Measurements from ENCODE around the gene ENTPD2. TPM values are rescaled to one million over a fixed set of nuclear protein-coding genes. Genes with fewer than 3 reads are reported as not detected.

The ENTPD2 gene
- total RNA-seq: 5.2 TPM

DNA sequence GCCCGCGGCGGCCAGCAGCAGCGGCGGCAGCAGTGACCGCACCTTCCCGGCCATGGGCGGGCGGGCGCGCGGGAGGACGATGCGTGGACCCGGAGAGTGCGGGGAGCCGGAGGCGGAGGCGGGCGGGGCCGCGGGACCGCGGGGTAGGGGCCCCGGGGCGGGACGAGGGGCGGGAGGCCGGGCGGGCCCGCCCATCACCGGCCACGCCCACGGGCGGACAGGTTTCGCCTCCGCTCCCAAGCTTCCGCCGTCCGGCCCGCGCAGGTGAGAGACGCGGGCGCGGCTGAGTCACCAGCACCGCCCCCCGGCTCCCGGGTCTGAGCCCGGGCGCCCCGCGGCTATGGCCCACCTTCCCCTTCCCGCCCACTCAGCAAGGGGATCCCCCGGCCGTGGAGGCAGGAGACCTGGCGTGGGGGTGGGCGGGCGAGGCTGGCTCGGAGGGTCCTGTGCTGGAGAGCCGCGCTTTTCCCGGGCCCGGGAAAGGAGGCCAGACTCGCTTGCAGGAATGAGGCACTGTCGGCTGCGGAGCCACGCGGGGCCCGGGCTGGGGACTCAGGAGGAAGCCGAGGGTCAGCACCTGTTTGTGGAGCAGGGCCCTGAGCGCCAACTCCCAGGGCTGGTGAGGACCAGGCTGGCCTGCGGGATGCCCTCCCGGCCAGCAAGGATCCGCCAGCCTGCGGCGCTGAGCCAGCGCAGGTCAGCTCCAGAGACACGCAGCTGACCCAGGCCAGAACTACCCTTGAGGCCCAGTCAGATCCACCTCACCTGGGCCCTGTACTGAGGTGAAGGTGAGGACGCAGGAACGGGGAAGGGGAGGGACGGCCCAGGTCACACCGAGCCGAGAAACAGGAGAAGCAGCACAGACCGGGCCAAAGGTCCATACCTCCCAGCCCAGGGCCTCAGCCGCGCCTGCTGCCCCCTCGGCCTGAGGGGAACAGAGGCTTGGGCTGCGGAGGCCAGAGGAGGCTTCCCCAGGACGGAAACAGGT, at the start of gene ENTPD2:
TSS of gene ENTPD2 (minus strand) at position 118 of the 988 bp plus-strand sequence. CDS start at position 54, 64 bp downstream.
- H3K36me3 ChIP-seq (ENCODE audit: control insufficient read depth in 3 of 3, insufficient read depth in 3 of 3, low read length in 3 of 3): no peaks in the 10 kb centered on the region
- H3K4me1 ChIP-seq (ENCODE audit: control insufficient read depth in 3 of 3, insufficient read depth in 3 of 3, low read length in 3 of 3): peaks cover 22 to 32% (median 22%) of the 10 kb centered on the region in 3 donors
- H3K9me3 ChIP-seq (ENCODE audit: control insufficient read depth in 3 of 3, low read length in 3 of 3): no peaks in the 10 kb centered on the region
- H3K9ac ChIP-seq (ENCODE audit: low read depth in 1 of 3, low read length in 3 of 3): peak within 1 kb of the TSS in 1 of 3 donors; percentile 33
- no peak within 1 kb of the TSS for H3K4me3 ChIP-seq (ENCODE audit: low read length in 3 of 3)
- peak within 1 kb of the TSS; percentile 25 for H3K27ac ChIP-seq (ENCODE audit: low read depth, low read length)
- peaks cover 52 to 64% (median 63%) of the 10 kb centered on the region in 3 donors for H3K27me3 ChIP-seq (ENCODE audit: control insufficient read depth in 3 of 3, insufficient read depth in 3 of 3, low read length in 3 of 3)

DNA sequence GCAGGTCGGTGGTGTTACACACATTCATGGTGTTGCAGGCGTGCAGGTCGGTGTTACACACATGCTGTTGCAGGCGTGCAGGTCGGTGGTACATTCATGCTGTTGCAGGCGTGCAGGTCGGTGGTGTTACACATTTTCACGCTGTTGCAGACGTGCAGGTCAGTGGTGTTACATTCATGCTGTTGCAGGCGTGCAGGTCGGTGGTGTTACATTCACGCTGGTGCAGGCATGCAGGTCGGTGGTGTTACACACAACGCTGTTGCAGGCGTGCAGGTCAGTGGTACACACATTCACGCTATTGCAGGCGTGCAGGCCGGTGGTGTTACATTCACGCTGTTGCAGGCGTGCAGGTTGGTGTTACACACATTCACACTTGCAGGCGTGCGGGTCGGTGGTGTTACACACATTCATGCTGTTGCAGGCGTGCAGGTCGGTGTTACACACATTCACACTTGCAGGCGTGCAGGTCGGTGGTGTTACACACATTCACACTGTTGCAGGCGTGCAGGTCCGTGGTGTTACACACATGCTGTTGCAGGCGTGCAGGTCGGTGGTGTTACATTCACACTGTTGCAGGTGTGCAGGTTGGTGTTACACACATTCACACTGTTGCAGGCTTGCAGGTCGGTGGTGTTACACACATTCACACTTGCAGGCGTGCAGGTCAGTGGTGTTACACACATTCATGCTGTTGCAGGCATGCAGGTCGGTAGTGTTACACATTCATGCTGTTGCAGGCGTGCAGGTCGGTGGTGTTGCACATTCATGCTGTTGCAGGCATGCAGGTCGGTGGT, 49.5 kb upstream of the ENTPD2 start:
- Histone ChIP-seq H3K9ac (ENCODE audit: low read depth in 1 of 3, low read length in 3 of 3) (no peak overlapping the region), H3K4me3 (ENCODE audit: low read length in 3 of 3) (no peak overlapping the region), H3K27me3 (ENCODE audit: control insufficient read depth in 3 of 3, insufficient read depth in 3 of 3, low read length in 3 of 3) (no peaks in the 10 kb centered on the region), H3K4me1 (ENCODE audit: control insufficient read depth in 3 of 3, insufficient read depth in 3 of 3, low read length in 3 of 3) (no peaks in the 10 kb centered on the region), H3K27ac (ENCODE audit: low read depth, low read length) (no peak overlapping the region), H3K36me3 (ENCODE audit: control insufficient read depth in 3 of 3, insufficient read depth in 3 of 3, low read length in 3 of 3) (peaks cover 76 to 87% (median 80%) of the 10 kb centered on the region in 3 donors), H3K9me3 (ENCODE audit: control insufficient read depth in 3 of 3, low read length in 3 of 3) (no peaks in the 10 kb centered on the region)

DNA sequence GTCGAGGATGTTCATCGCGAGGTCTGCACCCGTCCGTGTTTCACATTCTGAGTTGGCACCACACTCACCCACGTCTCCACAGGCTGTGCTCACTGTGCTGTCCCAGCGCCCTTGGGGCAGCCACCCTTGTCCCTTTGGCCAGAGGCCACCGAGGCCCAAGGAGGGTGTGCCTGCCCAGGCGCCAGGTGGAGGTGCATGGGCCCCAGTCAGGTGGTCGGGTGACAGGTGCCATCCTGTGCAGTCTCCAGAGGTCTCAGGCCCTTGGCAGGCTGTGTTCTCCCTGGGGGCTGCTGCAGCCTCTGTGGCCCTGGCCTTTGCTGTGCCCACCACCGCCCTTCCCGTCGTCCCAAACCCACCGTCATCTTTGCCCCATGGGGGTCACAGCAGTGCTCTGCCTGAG, 45.4 kb upstream of the ENTPD2 start:
- Histone ChIP-seq H3K9ac (ENCODE audit: low read depth in 1 of 3, low read length in 3 of 3) (no peak overlapping the region), H3K36me3 (ENCODE audit: control insufficient read depth in 3 of 3, insufficient read depth in 3 of 3, low read length in 3 of 3) (peaks cover 69 to 79% (median 75%) of the 10 kb centered on the region in 3 donors), H3K4me3 (ENCODE audit: low read length in 3 of 3) (no peak overlapping the region), H3K4me1 (ENCODE audit: control insufficient read depth in 3 of 3, insufficient read depth in 3 of 3, low read length in 3 of 3) (no peaks in the 10 kb centered on the region), H3K27ac (ENCODE audit: low read depth, low read length) (no peak overlapping the region), H3K9me3 (ENCODE audit: control insufficient read depth in 3 of 3, low read length in 3 of 3) (no peaks in the 10 kb centered on the region), H3K27me3 (ENCODE audit: control insufficient read depth in 3 of 3, insufficient read depth in 3 of 3, low read length in 3 of 3) (no peaks in the 10 kb centered on the region)

DNA sequence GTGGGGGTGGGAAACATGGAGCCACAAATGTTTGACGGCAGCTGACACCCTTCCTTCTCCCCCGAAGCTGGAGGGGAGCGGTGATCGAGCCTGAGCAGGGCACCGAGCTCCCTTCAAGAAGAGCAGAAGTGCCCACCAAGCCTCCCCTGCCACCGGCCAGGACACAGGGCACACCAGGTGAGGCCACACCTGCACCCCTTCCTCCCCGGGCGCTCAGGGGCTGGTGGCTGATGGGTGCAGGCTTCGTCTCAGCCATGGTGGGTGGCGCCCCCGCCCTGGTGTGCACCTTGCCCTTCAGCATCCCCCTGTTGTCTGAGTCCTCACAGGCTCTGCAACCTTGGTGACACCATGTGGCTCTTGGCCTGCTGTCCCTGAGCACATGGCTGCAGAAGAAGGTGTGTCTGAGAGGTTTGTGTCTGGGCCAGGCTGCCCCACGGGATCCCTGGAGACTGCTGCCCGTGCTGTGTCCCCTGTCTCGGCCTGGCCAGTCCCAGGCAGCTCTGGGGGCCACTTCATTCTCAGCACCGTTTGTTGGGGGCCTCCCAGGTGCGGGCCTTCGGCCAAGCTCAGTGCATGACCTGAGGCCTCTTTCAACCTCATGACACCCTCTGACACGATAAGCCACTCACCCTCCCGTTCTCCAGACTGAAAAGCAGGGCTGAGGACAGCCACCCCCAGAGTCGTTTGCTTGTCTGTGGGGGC, 44.1 kb upstream of the ENTPD2 start:
- Histone ChIP-seq H3K36me3 (ENCODE audit: control insufficient read depth in 3 of 3, insufficient read depth in 3 of 3, low read length in 3 of 3) (peaks cover 58 to 66% (median 64%) of the 10 kb centered on the region in 3 donors), H3K4me1 (ENCODE audit: control insufficient read depth in 3 of 3, insufficient read depth in 3 of 3, low read length in 3 of 3) (no peaks in the 10 kb centered on the region), H3K27me3 (ENCODE audit: control insufficient read depth in 3 of 3, insufficient read depth in 3 of 3, low read length in 3 of 3) (no peaks in the 10 kb centered on the region)

GRCh38 chr9:137096785-137097546, 43.1 kb upstream of the ENTPD2 start:
- Histone ChIP-seq H3K36me3 (ENCODE audit: control insufficient read depth in 3 of 3, insufficient read depth in 3 of 3, low read length in 3 of 3) (peaks cover 48 to 64% (median 60%) of the 10 kb centered on the region in 3 donors), H3K27ac (ENCODE audit: low read depth, low read length) (no peak overlapping the region), H3K4me3 (ENCODE audit: low read length in 3 of 3) (no peak overlapping the region), H3K9me3 (ENCODE audit: control insufficient read depth in 3 of 3, low read length in 3 of 3) (no peaks in the 10 kb centered on the region), H3K27me3 (ENCODE audit: control insufficient read depth in 3 of 3, insufficient read depth in 3 of 3, low read length in 3 of 3) (no peaks in the 10 kb centered on the region), H3K4me1 (ENCODE audit: control insufficient read depth in 3 of 3, insufficient read depth in 3 of 3, low read length in 3 of 3) (no peaks in the 10 kb centered on the region), H3K9ac (ENCODE audit: low read depth in 1 of 3, low read length in 3 of 3) (no peak overlapping the region)

More for the DNA sequence above, 44.1 kb upstream of the ENTPD2 start:
- Histone ChIP-seq H3K9me3 (ENCODE audit: control insufficient read depth in 3 of 3, low read length in 3 of 3) (no peaks in the 10 kb centered on the region), H3K27ac (ENCODE audit: low read depth, low read length) (no peak overlapping the region), H3K4me3 (ENCODE audit: low read length in 3 of 3) (no peak overlapping the region), H3K9ac (ENCODE audit: low read depth in 1 of 3, low read length in 3 of 3) (no peak overlapping the region)

DNA sequence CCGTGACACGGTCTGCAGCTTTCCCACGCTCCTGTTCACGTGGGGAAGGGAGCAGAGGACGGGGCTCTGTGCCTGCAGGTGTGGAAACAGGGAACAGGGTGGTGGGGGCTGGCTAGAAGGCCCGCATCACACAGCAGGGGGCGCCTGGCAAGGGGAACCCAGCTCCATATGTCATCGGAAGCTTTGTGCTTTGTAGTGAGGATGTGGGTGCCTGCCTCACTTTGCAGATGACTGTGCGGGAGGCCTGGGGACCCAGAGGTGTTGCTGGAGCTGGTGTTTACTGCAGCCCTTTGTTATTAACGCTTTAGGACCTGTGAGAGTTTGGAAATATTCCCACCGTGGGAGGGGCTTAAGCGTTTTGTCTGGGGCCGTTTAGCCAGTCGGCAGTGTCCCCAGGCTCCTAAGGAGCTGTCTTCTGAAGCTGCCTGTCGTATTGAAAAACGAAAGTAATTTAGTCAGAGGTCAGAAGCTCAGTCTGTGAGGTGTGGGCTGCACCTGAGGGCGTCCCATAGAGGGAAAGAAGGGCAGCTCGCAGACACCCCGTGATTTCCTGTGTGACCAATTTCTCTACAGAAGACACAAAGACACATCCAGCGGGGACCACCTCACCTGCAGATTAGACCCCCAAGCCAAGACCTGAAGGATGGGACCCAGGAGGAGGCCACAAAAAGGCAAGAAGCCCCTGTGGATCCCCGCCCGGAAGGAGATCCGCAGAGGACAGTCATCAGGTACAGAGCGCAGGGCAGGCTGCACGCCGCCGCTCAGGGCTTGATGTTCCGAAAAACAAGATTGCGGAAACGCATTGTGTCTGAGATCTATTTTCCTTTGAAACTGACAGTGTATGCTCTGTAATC, 42.0 kb upstream of the ENTPD2 start:
- Histone ChIP-seq H3K27me3 (ENCODE audit: control insufficient read depth in 3 of 3, insufficient read depth in 3 of 3, low read length in 3 of 3) (no peaks in the 10 kb centered on the region), H3K4me1 (ENCODE audit: control insufficient read depth in 3 of 3, insufficient read depth in 3 of 3, low read length in 3 of 3) (no peaks in the 10 kb centered on the region), H3K36me3 (ENCODE audit: control insufficient read depth in 3 of 3, insufficient read depth in 3 of 3, low read length in 3 of 3) (peaks cover 41 to 59% (median 56%) of the 10 kb centered on the region in 3 donors), H3K9me3 (ENCODE audit: control insufficient read depth in 3 of 3, low read length in 3 of 3) (no peaks in the 10 kb centered on the region), H3K27ac (ENCODE audit: low read depth, low read length) (no peak overlapping the region), H3K9ac (ENCODE audit: low read depth in 1 of 3, low read length in 3 of 3) (no peak overlapping the region), H3K4me3 (ENCODE audit: low read length in 3 of 3) (no peak overlapping the region)

DNA sequence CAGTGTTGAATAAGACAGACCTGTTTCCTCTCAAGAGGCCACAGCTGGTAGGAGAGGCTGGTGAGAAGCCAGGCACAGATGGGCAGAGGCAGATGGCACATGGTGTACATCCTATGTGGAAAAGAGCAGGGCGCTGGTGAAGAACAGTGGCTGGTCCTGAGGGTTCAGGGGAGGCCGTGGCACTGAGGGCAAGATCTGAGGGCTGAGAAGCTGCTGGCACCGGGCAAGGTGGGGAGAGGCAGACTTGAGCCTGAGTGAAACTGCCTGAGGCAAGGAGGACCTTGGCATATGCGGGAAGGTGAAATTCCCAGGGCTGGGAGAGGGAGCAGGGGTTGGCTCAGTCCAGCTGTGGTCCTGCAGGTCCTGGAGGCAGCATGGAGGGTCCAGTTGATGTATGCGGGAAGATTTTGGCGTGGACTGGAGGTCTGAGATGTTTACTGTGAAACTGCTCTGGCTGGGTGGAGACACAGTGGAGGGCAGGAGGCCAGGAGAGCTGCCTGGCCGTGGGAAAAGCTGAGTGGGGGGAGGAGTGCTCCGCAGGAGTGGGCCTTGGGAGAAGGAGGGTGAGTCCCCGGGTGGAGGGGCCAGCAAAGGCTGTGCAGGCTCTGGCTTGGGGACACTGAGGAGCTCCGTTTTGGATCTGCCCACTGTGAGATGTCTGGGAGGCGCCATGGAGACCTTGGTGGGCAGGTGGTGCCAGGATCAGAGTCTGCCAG, 35.5 kb upstream of the ENTPD2 start:
- H3K4me3 ChIP-seq (ENCODE audit: low read length in 3 of 3): no peak overlapping the region
- H3K36me3 ChIP-seq (ENCODE audit: control insufficient read depth in 3 of 3, insufficient read depth in 3 of 3, low read length in 3 of 3): peaks cover 17 to 37% (median 23%) of the 10 kb centered on the region in 3 donors
- H3K27ac ChIP-seq (ENCODE audit: low read depth, low read length): no peak overlapping the region
- no peak overlapping the region for H3K9ac ChIP-seq (ENCODE audit: low read depth in 1 of 3, low read length in 3 of 3)
- H3K27me3 ChIP-seq (ENCODE audit: control insufficient read depth in 3 of 3, insufficient read depth in 3 of 3, low read length in 3 of 3): no peaks in the 10 kb centered on the region
- no peaks in the 10 kb centered on the region for H3K9me3 ChIP-seq (ENCODE audit: control insufficient read depth in 3 of 3, low read length in 3 of 3)
- H3K4me1 ChIP-seq (ENCODE audit: control insufficient read depth in 3 of 3, insufficient read depth in 3 of 3, low read length in 3 of 3): peaks cover 17 to 23% (median 20%) of the 10 kb centered on the region in 3 donors

- H3K36me3 ChIP-seq (ENCODE audit: control insufficient read depth in 3 of 3, insufficient read depth in 3 of 3, low read length in 3 of 3): peaks cover 17 to 34% (median 23%) of the 10 kb centered on the region in 3 donors
These were observed 34.3 kb upstream of the ENTPD2 start for GRCh38 chr9:137088121-137088520.

More at GRCh38 chr9:137088121-137088520, 34.3 kb upstream of the ENTPD2 start:
- H3K9ac ChIP-seq (ENCODE audit: low read depth in 1 of 3, low read length in 3 of 3): no peak overlapping the region
- no peak overlapping the region for H3K27ac ChIP-seq (ENCODE audit: low read depth, low read length)
- no peak overlapping the region for H3K4me3 ChIP-seq (ENCODE audit: low read length in 3 of 3)
- H3K4me1 ChIP-seq (ENCODE audit: control insufficient read depth in 3 of 3, insufficient read depth in 3 of 3, low read length in 3 of 3): peaks cover 17 to 29% (median 20%) of the 10 kb centered on the region in 3 donors
- H3K27me3 ChIP-seq (ENCODE audit: control insufficient read depth in 3 of 3, insufficient read depth in 3 of 3, low read length in 3 of 3): no peaks in the 10 kb centered on the region
- no peaks in the 10 kb centered on the region for H3K9me3 ChIP-seq (ENCODE audit: control insufficient read depth in 3 of 3, low read length in 3 of 3)

All from skeletal muscle tissue (tissue), 4 donors.